ENCODE data around the gene MPST.

DNA sequence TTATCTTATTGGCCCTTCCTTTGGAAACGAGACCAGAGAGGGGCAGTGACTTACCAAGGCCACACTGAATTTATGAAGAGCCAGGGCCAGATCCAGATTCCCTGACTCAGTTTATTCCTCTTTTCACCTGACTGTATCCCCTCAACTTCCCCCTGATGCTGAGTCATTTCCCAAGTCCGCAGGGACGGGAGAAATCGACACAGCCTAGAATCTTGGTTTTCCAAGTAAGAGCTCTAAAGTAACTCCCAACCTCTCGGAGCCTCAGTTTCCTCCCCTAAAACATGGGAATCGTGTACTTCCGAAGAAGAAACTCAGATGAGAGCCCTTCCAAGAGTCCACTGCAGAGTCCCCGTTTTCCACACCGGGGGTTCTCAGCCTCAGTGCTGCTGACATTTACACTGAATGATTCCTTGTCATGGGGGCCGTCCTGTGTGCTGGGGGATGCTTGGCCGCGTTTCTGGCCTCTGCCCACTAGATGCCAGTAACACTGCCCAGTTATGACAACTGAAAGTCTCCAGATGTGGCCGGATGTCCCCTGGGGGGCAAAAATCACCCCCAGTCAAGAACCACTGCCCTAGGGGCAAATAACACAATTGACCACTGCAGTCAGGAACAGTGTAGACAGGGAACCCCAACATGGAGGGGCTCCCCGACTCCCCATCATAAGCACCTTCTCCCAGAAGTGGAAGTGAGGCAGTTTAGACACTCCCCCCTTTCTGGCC is 11.2 kb downstream of the MPST start:
- TF ChIP-seq, protein P1, sequence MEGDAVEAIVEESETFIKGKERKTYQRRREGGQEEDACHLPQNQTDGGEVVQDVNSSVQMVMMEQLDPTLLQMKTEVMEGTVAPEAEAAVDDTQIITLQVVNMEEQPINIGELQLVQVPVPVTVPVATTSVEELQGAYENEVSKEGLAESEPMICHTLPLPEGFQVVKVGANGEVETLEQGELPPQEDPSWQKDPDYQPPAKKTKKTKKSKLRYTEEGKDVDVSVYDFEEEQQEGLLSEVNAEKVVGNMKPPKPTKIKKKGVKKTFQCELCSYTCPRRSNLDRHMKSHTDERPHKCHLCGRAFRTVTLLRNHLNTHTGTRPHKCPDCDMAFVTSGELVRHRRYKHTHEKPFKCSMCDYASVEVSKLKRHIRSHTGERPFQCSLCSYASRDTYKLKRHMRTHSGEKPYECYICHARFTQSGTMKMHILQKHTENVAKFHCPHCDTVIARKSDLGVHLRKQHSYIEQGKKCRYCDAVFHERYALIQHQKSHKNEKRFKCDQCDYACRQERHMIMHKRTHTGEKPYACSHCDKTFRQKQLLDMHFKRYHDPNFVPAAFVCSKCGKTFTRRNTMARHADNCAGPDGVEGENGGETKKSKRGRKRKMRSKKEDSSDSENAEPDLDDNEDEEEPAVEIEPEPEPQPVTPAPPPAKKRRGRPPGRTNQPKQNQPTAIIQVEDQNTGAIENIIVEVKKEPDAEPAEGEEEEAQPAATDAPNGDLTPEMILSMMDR (IDR thresholded peaks at IDR 0.05 in 4 of 5, conservative IDR thresholded peaks at IDR 0.05 in 1 of 5) = no peak
- no peak for TF ChIP-seq POLR2A (IDR thresholded peaks at IDR 0.05)
